GM23248 (cell line): ENCODE data around the gene CALD1.

Experiments
- EZH2 ChIP-seq: fragments of 200-600 bp; sonication (generic); IDR thresholded peaks from 2 replicates; pipeline ENCODE4 v1.6.1; 2018; ENCODE audit warnings: antibody characterized with exemption, mild to moderate bottlenecking; ENCODE audit not compliant: insufficient read depth, poor library complexity, severe bottlenecking
- EZH2phosphoT487 ChIP-seq: fragments of 200-600 bp; sonication (generic); IDR thresholded peaks from 2 replicates; pipeline ENCODE4 v1.6.1; 2018; ENCODE audit warnings: antibody characterized with exemption, moderate library complexity, mild to moderate bottlenecking, low read depth; ENCODE audit not compliant: insufficient read depth

DNA sequence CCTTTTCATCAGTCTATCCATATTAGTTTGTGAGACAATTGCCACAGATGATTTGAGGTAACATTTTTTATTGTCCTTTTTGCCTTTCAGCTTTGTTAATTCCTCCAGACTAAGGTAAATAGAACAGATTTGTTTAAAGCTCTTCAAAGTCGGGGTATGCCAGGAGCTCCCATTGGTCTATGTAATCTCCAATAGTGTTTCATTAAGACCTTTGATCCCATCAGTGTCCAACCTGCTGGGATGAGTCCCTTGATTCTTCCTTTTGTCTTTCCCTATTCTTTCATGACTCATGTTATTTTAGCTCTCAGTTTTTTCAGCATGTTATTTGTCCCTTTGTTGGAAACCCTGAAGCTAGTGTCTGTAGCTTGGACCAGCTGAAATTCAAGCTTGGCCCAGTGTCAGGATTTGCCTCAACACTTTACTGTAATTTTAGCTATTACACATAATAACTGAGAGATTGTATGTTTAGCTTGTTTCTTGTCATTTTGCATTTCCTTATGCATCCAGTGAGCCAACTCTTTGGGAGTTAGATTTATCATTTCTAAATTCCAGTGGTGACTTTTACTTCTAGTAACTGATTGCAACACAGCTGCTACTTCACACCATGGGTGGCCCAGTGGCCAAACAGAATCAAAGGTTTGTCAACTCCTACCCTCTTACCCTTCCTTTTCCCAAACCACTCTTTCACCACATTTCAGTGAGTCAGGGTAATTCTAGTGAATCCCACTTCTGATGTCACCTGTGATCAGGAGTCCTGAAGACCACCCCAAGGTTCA is 222.1 kb downstream of the CALD1 start:
- TF ChIP-seq EZH2phosphoT487 (no peak), EZH2 (no peak)
